GM23248 (cell line): ENCODE data around the gene CCDC102A.

Source experiments
- EZH2 ChIP-seq: fragments of 200-600 bp; sonication (generic); IDR thresholded peaks from 2 replicates; pipeline ENCODE4 v1.6.1; 2018; ENCODE audit warnings: antibody characterized with exemption, mild to moderate bottlenecking; ENCODE audit not compliant: insufficient read depth, poor library complexity, severe bottlenecking
- EZH2phosphoT487 ChIP-seq: fragments of 200-600 bp; sonication (generic); IDR thresholded peaks from 2 replicates; pipeline ENCODE4 v1.6.1; 2018; ENCODE audit warnings: antibody characterized with exemption, moderate library complexity, mild to moderate bottlenecking, low read depth; ENCODE audit not compliant: insufficient read depth

DNA sequence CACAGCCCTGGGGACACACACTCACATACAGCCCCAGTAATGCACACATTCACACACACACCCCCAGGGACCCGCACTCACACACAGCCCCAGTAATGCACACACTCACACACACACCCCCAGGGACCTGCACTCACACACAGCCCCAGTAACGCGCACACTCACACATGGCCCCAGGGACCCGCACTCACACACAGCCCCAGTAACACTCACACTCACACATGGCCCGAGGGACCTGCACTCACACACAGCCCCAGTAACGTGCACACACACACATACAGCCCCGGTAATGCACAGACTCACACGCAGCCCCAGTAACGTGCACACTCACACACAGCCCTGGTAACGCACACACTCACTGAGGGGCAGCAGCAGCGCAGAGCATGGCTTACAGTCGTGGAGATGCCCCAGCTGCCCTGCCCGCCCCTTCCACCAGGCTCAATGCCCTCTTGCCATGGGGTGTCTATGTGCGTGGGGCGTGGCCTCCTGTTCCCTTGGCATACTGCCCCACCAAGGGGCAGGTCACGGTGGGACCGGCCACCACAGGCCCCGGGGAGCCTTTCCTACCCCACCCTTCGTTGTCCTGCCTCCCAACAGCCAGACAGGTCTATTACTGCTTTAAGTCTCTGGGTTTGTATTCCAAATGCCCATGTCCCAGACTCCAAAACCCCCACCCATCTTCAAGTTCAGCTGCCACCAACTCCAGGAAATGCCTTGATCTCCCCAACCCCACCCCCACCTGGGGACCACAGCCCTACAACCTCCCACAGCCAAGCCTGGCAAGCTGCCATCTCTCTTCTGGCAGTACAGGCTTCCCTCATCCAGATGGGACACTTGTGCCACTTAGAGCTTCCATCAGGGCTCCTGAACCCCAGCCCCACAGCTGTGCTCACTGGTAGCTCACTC, 2.7 kb downstream of the CCDC102A start:
- TF ChIP-seq EZH2 (no peak), EZH2phosphoT487 (no peak)
